CD4-positive, CD25-positive, alpha-beta regulatory T cell (primary cell): ENCODE data around the gene COIL. TPM values are rescaled to one million over a fixed set of nuclear protein-coding genes. Genes with fewer than 3 reads are reported as not detected.
A peak's percentile ranks its signal among the peaks of the same experiment; 100 is the strongest.

ENCODE experiments used
- ATAC-seq, 2 donors: fragments of 150-1000 bp; cut with Tn5 transposase; one replicate each; pipeline ENCODE4 v1.10.0; 2021; ENCODE audit warnings: low read depth in 2 of 2, moderate number of reproducible peaks in 2 of 2, moderate library complexity in 1 of 2
- DNase-seq, 3 donors: peaks; one replicate each; pipeline versions ENCODE4 v3.0.0 to v3.0.0-alpha.2; 2012 to 2022; ENCODE audit warnings: mixed read lengths in 1 of 3
- H3K27ac ChIP-seq: one replicate; pipeline ENCODE4 v1.7.0; 2013; ENCODE audit warnings: mild to moderate bottlenecking, low read length; ENCODE audit not compliant: insufficient read depth, poor library complexity, severe bottlenecking
- H3K27me3 ChIP-seq: one replicate; pipeline ENCODE4 v1.7.0; 2013; ENCODE audit warnings: low read length; ENCODE audit not compliant: control insufficient read depth, insufficient read depth
- H3K36me3 ChIP-seq: one replicate; pipeline ENCODE4 v1.7.0; 2013; ENCODE audit warnings: mild to moderate bottlenecking, low read length, moderate library complexity; ENCODE audit not compliant: control insufficient read depth, insufficient read depth
- H3K4me1 ChIP-seq: 2 replicates; pipeline ENCODE4 v1.7.0; 2013; ENCODE audit warnings: mild to moderate bottlenecking, low read length; ENCODE audit not compliant: insufficient read depth, control insufficient read depth, poor library complexity, severe bottlenecking
- H3K4me3 ChIP-seq: one replicate; pipeline ENCODE4 v1.7.0; 2013; ENCODE audit warnings: low read depth, mild to moderate bottlenecking, low read length, moderate library complexity
- H3K9me3 ChIP-seq, 2 experiments: 1 replicate in 1 of 2; 2 replicates in 1 of 2; pipeline ENCODE4 v1.7.0; 2013; ENCODE audit warnings: low read length in 2 of 2, mild to moderate bottlenecking in 1 of 2, moderate library complexity in 1 of 2; ENCODE audit not compliant: control insufficient read depth in 2 of 2
- H3K27ac Mint-ChIP-seq, 3 donors: one replicate each; pipeline ENCODE4 v1.8.0; 2020 to 2022; ENCODE audit warnings: mild to moderate bottlenecking in 3 of 3, mixed read lengths in 3 of 3, moderate library complexity in 2 of 3
- H3K27me3 Mint-ChIP-seq: one replicate; pipeline ENCODE4 v1.8.0; 2022; ENCODE audit warnings: mild to moderate bottlenecking, mixed read lengths
- H3K36me3 Mint-ChIP-seq: one replicate; pipeline ENCODE4 v1.8.0; 2020; ENCODE audit warnings: mixed read lengths
- H3K4me1 Mint-ChIP-seq, 4 donors: one replicate each; pipeline ENCODE4 v1.8.0; 2020 to 2022; ENCODE audit warnings: mixed read lengths in 4 of 4, mild to moderate bottlenecking in 1 of 4
- H3K4me3 Mint-ChIP-seq, 4 donors: one replicate each; pipeline ENCODE4 v1.8.0; 2020 to 2022; ENCODE audit warnings: mild to moderate bottlenecking in 4 of 4, mixed read lengths in 4 of 4, moderate library complexity in 3 of 4
- H3K9me3 Mint-ChIP-seq, 7 donors: one replicate each; pipeline ENCODE4 v1.8.0; 2020 to 2022; ENCODE audit warnings: mixed read lengths in 7 of 7, mild to moderate bottlenecking in 3 of 7, moderate library complexity in 2 of 7
- polyA plus RNA-seq, 4 donors: library from polyadenylated mRNA; unstranded; fragments of 300-500 nt; fragmentation: Illumina TruSeq; gene quantifications; one replicate each; pipeline ENCODE4 v1.2.3, GENCODE V29; 2021
- total RNA-seq: library from RNA; stranded (reverse); gene quantifications from one replicate; pipeline ENCODE4 v1.2.3, GENCODE V29; 2022

Gene COIL
- total and polyA plus RNA-seq, 5 donors from 2014 or later: 15.4 to 21.4 (median 18.6) TPM

GRCh38 chr17:56912105-56912999, 48.5 kb downstream of the COIL start:
- Histone ChIP-seq H3K4me1 (peaks cover 62% of the 10 kb centered on the region), H3K4me3 (peak overlapping the region; percentile 88), H3K9me3 (peaks cover 0 to under 1% of the 10 kb centered on the region in 2 experiments), H3K27me3 (no peaks in the 10 kb centered on the region), H3K36me3 (peaks cover 9% of the 10 kb centered on the region), H3K27ac (peak overlapping the region; percentile 80)
- H3K36me3 Mint-ChIP-seq: peaks cover 22% of the 10 kb centered on the region
- peak overlapping the region; percentile 89 to 97 (median 94) for H3K27ac Mint-ChIP-seq
- H3K27me3 Mint-ChIP-seq: no peaks in the 10 kb centered on the region
- peaks cover 0 to 2% (median 0%) of the 10 kb centered on the region in 7 donors for H3K9me3 Mint-ChIP-seq
- H3K4me1 Mint-ChIP-seq: peaks cover 22 to 70% (median 50%) of the 10 kb centered on the region in 4 donors
- DNase-seq (peak in 1 of 3 donors; percentile 22), ATAC-seq (no peak)
- H3K4me3 Mint-ChIP-seq: peak overlapping the region; percentile 90 to 100 (median 96)

DNA sequence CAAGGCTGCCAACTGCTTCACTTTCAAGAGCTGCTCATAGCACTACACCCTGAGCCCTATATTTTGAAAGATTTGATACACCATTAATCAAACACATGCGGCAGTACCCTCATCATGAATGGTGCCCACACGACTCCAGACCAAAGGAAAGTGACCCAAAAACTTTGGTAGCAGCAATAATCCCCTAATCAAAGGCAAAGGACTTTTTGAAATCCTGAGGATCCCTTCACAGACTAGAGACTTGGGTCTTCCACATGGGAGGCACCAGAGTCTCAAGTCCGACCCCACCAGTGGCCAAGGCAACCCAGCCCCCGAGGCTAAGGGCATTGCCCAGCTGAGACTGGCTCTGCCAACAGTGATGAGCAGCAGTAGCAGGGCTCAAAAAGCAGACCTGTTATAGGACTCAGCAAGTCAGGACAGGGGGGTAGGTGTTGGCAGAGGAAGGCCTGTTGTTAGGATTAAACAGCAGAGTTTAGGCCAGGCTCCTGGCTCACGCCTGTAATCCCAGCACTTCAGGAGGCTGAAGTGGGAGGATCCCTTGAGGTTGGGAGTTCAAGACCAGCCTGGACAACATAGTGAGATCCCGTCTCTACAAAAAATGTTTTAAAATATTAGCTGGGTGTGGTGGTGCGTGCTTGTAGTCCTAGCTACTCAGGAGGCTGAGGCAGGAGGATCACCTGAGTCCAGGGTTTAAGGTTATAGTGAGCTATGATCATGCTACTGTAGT, 50.2 kb downstream of the COIL start:
- Histone ChIP-seq H3K9me3 (no peaks in the 10 kb centered on the region), H3K4me3 (peak overlapping the region; percentile 53)
- H3K36me3 Mint-ChIP-seq: peaks cover 35% of the 10 kb centered on the region

DNA sequence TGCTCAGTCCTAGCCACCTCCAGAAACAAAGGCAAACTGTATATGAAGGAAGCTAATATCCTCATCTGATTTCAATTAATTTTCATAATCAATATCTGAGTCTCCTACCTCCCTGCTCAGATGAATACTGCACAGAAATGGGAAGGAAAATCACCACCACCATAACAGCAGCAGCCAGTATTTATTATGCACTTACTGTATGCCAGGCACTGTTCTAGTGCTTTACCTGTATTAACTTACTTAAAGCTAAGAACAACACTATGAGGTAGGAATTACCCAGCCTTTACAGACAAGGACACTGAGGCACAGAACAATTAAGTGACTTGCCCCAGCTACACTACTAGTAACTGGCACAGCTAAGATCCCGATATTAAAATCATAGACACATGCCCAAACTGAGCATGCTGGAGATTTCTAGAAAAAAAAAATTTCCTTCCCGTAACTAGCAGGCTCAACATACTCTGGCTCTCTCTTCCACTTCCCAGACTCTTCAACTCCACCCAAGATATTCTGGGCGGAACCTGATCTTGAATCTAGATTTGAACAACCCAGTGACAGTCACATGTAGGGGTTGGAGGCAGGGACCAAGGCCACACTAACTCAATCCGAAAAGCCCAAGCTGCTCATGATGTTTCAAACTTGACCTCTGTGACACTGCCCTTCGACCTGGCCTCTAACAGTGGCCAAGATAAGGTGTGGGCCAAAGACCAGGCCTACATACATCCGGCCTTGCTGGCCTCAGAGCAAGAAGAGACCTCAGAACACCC, 50.9 kb downstream of the COIL start:
- H3K27ac ChIP-seq: peak overlapping the region; percentile 41
- H3K9me3 Mint-ChIP-seq: no peaks in the 10 kb centered on the region
- DNase-seq (no peak), ATAC-seq (no peak)
- H3K4me3 Mint-ChIP-seq: peak overlapping the region; percentile 70 to 100 (median 94)
- H3K36me3 Mint-ChIP-seq: peaks cover 37% of the 10 kb centered on the region
- H3K27me3 Mint-ChIP-seq: no peaks in the 10 kb centered on the region
- peak overlapping the region; percentile 44 to 91 (median 89) for H3K27ac Mint-ChIP-seq
- H3K4me1 ChIP-seq: peaks cover 60% of the 10 kb centered on the region
- H3K4me1 Mint-ChIP-seq: peaks cover 24 to 69% (median 50%) of the 10 kb centered on the region in 4 donors
- no peaks in the 10 kb centered on the region for H3K27me3 ChIP-seq
- H3K9me3 ChIP-seq: no peaks in the 10 kb centered on the region
- peaks cover 31% of the 10 kb centered on the region for H3K36me3 ChIP-seq
- H3K4me3 ChIP-seq: peak overlapping the region; percentile 53

More for the DNA sequence above, 50.2 kb downstream of the COIL start:
- Mint-ChIP-seq H3K27me3 (no peaks in the 10 kb centered on the region), H3K27ac (peak overlapping the region; percentile 79 to 91 (median 89)), H3K9me3 (peaks cover 0 to 1% (median 0%) of the 10 kb centered on the region in 7 donors), H3K4me1 (peaks cover 25 to 76% (median 54%) of the 10 kb centered on the region in 4 donors), H3K4me3 (peak overlapping the region; percentile 70 to 100 (median 94))
- Histone ChIP-seq H3K27ac (peak overlapping the region; percentile 41), H3K36me3 (peaks cover 24% of the 10 kb centered on the region), H3K4me1 (peaks cover 62% of the 10 kb centered on the region), H3K27me3 (no peaks in the 10 kb centered on the region)
- no peak for DNase-seq
- ATAC-seq: no peak

DNA sequence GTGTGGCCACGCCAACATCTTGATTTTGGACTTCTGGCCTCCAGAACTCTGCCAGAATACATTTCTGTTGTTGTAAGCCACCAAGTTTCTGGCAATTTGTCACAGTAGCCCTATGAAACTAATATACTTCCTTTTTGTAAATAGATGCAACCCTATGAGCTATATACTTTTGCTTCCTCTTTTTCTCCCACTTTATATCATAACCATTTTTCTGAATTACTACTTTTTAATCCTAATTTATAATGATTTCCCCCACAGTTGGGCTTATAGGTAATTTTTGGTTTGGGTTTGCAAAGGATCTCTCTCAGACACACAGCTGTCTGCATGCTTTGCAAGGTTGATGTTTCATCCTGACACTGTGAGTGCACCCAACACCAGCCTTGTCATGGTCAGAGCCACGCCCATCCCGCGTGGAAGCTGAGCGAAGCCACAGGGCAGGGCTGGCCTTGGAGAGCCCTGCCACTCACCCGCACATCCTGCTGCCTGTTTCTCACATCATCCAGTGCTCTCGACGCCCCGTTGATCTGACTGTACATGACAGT, 52.8 kb downstream of the COIL start:
- Histone ChIP-seq H3K27ac (no peak overlapping the region), H3K27me3 (no peaks in the 10 kb centered on the region), H3K36me3 (peaks cover 49% of the 10 kb centered on the region), H3K9me3 (no peaks in the 10 kb centered on the region), H3K4me1 (peaks cover 49% of the 10 kb centered on the region), H3K4me3 (no peak overlapping the region)
- ATAC-seq (peak; percentile 48 to 75), DNase-seq (peak in 1 of 3 donors; percentile 79)
- Mint-ChIP-seq H3K4me3 (peak overlapping the region in 2 of 4 donors; percentile 58 to 71), H3K27me3 (no peaks in the 10 kb centered on the region), H3K4me1 (peaks cover 18 to 70% (median 55%) of the 10 kb centered on the region in 4 donors), H3K27ac (peak overlapping the region; percentile 9 to 93 (median 89)), H3K9me3 (peaks cover 0 to 1% (median 0%) of the 10 kb centered on the region in 7 donors), H3K36me3 (peaks cover 53% of the 10 kb centered on the region)

DNA sequence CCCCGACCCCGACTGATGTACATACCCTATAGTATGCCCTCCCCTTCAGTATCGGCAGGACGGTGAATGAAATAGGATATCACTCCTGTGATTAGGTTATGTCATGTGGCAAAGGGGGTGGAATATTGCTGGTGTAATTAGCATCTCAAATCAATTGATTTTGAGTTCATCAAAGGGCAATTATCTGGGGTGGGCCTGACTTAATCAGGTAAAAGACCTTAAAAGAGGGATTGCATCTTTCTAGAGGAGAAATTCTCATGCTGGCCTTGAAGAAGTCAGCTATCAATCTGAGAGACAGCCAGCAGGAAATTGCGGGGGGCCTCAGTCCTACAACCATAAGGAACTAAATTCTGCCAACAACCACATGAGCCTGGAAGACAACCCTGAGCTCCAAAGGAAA, 57.3 kb downstream of the COIL start:
- peaks cover 13 to 37% (median 31%) of the 10 kb centered on the region in 4 donors for H3K4me1 Mint-ChIP-seq
- H3K27me3 Mint-ChIP-seq: no peaks in the 10 kb centered on the region
- no peak for ATAC-seq
- Histone ChIP-seq H3K4me1 (peaks cover 4% of the 10 kb centered on the region), H3K27me3 (no peaks in the 10 kb centered on the region), H3K9me3 (no peaks in the 10 kb centered on the region), H3K4me3 (no peak overlapping the region), H3K36me3 (peaks cover 93% of the 10 kb centered on the region), H3K27ac (no peak overlapping the region)
- DNase-seq: no peak
- H3K4me3 Mint-ChIP-seq: no peak overlapping the region
- no peak overlapping the region for H3K27ac Mint-ChIP-seq
- H3K9me3 Mint-ChIP-seq: peaks cover 0 to 1% (median 0%) of the 10 kb centered on the region in 7 donors
- H3K36me3 Mint-ChIP-seq: peaks cover 68% of the 10 kb centered on the region

- Mint-ChIP-seq H3K27me3 (no peaks in the 10 kb centered on the region), H3K36me3 (peaks cover 69% of the 10 kb centered on the region), H3K4me1 (peaks cover 3 to 31% (median 25%) of the 10 kb centered on the region in 4 donors), H3K27ac (no peak overlapping the region), H3K4me3 (no peak overlapping the region), H3K9me3 (peaks cover 0 to 1% (median 0%) of the 10 kb centered on the region in 7 donors)
- no peak for ATAC-seq
- DNase-seq: no peak
- H3K27ac ChIP-seq: no peak overlapping the region
- H3K27me3 ChIP-seq: no peaks in the 10 kb centered on the region
- H3K36me3 ChIP-seq: peaks cover 95% of the 10 kb centered on the region
- H3K9me3 ChIP-seq: no peaks in the 10 kb centered on the region
- no peaks in the 10 kb centered on the region for H3K4me1 ChIP-seq
- no peak overlapping the region for H3K4me3 ChIP-seq
Observed at GRCh38 chr17:56902348-56902747, 58.5 kb downstream of the COIL start.

- no peaks in the 10 kb centered on the region for H3K27me3 ChIP-seq
- Mint-ChIP-seq H3K4me1 (peaks cover 0 to 17% (median 11%) of the 10 kb centered on the region in 4 donors), H3K9me3 (no peaks in the 10 kb centered on the region), H3K27ac (peak overlapping the region in 1 of 3 donors; percentile 63), H3K4me3 (no peak overlapping the region), H3K36me3 (peaks cover 58% of the 10 kb centered on the region), H3K27me3 (no peaks in the 10 kb centered on the region)
- no peak overlapping the region for H3K4me3 ChIP-seq
- H3K9me3 ChIP-seq: no peaks in the 10 kb centered on the region
- ATAC-seq (no peak), DNase-seq (no peak)
- H3K4me1 ChIP-seq: no peaks in the 10 kb centered on the region
- H3K36me3 ChIP-seq: peaks cover 96% of the 10 kb centered on the region
- H3K27ac ChIP-seq: no peak overlapping the region
Observed at GRCh38 chr17:56899403-56899802, 61.4 kb downstream of the COIL start.
